ENCODE measurements around the gene FUT6. TPM values are rescaled to one million over a fixed set of nuclear protein-coding genes. Genes with fewer than 3 reads are reported as not detected.

Gene FUT6
- total RNA-seq, 2 donors from 2014 or later = 3.6 to 12.2 TPM

DNA sequence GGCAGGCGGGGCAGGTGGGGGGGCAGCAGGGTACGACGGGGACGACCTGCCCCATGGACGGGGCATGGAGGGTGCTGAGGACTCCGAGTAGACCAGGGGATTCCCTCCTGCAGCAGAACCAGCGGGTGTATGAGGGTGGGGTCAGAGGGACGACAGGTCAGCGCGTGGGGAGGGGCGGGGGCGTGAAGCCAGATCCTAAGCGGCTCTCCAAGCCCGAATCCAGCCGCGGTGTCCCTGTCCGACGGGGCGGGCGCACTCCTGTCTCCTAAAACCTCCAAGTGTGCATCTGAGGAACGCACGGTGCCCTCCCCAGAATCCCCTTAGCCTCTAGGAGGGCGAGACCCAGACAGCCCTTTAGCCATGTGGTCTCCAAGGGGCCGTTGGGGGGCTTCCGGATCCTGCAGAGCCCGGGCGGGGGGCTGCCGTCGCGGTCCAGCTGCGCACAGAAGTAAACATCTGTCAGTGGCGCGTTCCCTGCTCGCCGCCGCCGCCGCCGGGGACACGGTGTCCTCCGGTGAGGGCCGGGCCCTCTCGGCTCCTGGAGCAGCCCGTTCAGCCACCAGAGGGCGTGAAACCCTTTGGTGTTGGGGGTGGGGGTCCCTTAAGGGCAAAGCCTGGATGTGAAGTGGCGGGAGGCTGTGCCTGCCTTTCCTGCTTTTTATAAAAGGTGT lies 33.9 kb downstream of the FUT6 start:
- intact Hi-C loops (cut with DNase I) = loop anchor here (5.0 kb wide), 1 partner anchor 87 kb away; no protein-coding TSS in a partner anchor
- Histone ChIP-seq H3K27me3 (no peaks in the 10 kb centered on the region), H3K27ac (peak overlapping the region; percentile 81 to 97 (median 84)), H3K9me3 (no peaks in the 10 kb centered on the region), H3K4me1 (peaks cover 42% of the 10 kb centered on the region), H3K36me3 (replicated peaks in 1 of 2; ENCODE audit: insufficient read depth in 1 of 2, low read depth in 2 of 2) (no peaks in the 10 kb centered on the region), H3K4me3 (peak overlapping the region; percentile 29 to 64)
- ATAC-seq (peak; percentile 72), DNase-seq (peak; percentile 87 to 92 (median 90))
- TF ChIP-seq, protein P1, sequence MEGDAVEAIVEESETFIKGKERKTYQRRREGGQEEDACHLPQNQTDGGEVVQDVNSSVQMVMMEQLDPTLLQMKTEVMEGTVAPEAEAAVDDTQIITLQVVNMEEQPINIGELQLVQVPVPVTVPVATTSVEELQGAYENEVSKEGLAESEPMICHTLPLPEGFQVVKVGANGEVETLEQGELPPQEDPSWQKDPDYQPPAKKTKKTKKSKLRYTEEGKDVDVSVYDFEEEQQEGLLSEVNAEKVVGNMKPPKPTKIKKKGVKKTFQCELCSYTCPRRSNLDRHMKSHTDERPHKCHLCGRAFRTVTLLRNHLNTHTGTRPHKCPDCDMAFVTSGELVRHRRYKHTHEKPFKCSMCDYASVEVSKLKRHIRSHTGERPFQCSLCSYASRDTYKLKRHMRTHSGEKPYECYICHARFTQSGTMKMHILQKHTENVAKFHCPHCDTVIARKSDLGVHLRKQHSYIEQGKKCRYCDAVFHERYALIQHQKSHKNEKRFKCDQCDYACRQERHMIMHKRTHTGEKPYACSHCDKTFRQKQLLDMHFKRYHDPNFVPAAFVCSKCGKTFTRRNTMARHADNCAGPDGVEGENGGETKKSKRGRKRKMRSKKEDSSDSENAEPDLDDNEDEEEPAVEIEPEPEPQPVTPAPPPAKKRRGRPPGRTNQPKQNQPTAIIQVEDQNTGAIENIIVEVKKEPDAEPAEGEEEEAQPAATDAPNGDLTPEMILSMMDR (IDR thresholded peaks at IDR 0.05) = peak; percentile 86 to 96 (median 89)
- TF ChIP-seq POLR2A (IDR thresholded peaks at IDR 0.05) = peak; percentile 38 to 72 (median 49)
- 1 to 3% methylated on average over 7 to 44 of the region's 46 CpGs for WGBS, 2 donors

DNA sequence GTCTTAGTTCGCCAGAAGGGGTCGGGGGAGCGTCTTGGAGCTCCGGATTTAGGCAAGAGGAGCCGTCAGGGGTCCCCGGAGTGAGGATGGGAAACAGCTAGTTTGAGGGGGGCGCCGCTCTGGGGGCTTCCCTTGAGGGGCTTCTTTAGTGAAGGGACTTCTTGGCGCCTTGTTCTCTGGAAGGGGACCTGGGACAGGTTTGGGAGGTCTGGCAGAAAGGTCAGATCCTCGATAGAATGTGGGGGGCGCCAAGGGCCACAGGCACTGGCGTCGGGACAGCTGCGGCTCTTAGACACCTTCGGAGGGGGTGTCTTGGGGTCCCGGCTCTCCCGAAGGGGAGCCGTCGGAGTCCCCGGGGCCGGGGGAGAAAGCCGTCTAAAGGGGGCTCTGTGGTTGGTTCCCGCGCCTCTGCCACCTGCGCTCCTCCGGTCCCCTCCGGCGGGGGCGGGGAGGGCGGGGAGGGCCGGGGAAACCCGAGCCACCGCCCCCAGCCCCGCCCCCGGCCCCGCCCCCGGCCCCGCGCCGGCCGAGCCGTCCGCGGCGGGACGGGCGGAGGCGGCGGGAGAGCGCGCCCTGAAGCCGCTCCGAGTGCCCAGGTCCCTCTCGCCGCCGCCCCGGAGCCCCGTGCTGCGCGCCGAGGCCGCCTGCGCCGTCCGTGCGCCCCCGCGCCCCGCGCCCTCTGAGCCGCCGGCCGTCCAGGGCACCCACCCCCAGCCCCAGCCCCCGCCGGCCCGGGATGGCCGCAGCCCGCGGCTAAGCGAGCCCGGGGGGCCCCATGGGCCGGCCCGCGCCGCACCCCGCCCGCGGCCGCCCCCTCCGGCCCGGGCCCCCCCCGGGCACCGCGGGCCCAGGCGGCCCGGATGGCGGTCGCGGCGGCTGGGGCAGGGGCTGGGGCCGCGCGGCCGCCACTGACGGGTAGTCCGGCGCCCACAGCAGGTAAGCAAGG lies 34.7 kb downstream of the FUT6 start, which contains the start of gene NRTN:
Gene NRTN, plus strand, starts transcription at position 552 of the 946 bp plus-strand sequence. CDS start 19,099 bp downstream, outside the sequence.
- ATAC-seq (peak; percentile 72), DNase-seq (peak; percentile 60 to 74 (median 71))
- Histone ChIP-seq H3K4me3 (peak within 1 kb of the TSS; percentile 29 to 64), H3K4me1 (peaks cover 50% of the 10 kb centered on the region), H3K27ac (peak within 1 kb of the TSS; percentile 81 to 97 (median 84)), H3K27me3 (no peaks in the 10 kb centered on the region), H3K9me3 (no peaks in the 10 kb centered on the region), H3K36me3 (replicated peaks in 1 of 2; ENCODE audit: insufficient read depth in 1 of 2, low read depth in 2 of 2) (no peaks in the 10 kb centered on the region)
- 2 to 5% methylated on average over 9 to 60 of the region's 107 CpGs for WGBS, 2 donors
- TF ChIP-seq POLR2A (IDR thresholded peaks at IDR 0.05) = no peak
- TF ChIP-seq, protein P1 (IDR thresholded peaks at IDR 0.05) = no peak
- intact Hi-C loops (cut with DNase I) = loop anchor here (5.0 kb wide), 1 partner anchor 88 kb away; no protein-coding TSS in a partner anchor

DNA sequence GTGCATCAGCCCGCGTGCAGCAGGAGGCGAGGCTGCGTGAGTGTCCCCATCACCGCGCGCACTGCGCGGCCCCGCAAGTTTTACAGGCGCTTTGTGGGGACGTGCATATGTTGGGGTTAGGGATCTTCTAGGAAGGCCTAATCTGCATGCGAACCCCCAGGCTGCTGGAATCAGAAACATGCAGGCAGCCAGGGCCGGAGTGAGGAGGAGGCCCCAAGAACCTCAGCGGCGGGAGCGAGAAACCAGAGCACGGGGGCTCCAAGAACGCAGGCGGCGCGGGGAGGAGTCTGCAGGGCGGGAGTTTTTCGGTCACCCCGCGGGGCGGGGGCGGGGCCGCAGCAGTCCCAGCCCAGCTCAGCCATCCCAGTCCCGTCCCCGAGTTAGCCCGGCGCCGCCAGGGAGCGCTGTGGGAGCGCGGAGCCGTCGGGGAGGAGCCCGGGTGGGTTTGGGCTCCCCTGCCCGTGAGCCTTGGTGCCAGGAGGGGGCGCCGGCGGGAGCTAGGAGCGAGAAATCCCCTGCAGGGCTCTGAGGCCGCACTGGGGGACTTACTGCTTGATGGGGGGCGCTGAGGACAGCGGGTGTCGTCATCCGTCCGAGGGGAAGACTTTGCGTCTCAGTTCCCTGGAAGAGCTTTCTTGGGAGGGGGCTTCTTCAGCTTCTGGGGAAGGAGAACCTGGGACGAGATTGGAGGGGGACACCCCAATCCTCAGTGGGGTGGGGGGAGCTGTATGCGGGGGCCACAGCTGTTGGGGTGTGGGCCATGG lies 35.6 kb downstream of the FUT6 start:
- ATAC-seq (peak; percentile 83), DNase-seq (peak; percentile 93 to 96 (median 95))
- H3K4me1 ChIP-seq = peaks cover 58% of the 10 kb centered on the region
- H3K4me3 ChIP-seq = no peak overlapping the region
- H3K9me3 ChIP-seq = no peaks in the 10 kb centered on the region
- H3K27ac ChIP-seq = peak overlapping the region; percentile 59 to 86 (median 68)
- TF ChIP-seq, protein P1 (IDR thresholded peaks at IDR 0.05) = peak; percentile 96 to 100 (median 99)
- peak in 2 of 3 donors; percentile 19 to 26 for TF ChIP-seq POLR2A (IDR thresholded peaks at IDR 0.05)
- no peaks in the 10 kb centered on the region for H3K27me3 ChIP-seq
- H3K36me3 ChIP-seq (replicated peaks in 1 of 2; ENCODE audit: insufficient read depth in 1 of 2, low read depth in 2 of 2) = no peaks in the 10 kb centered on the region
- 1 to 3% methylated on average over 9 to 51 of the region's 54 CpGs for WGBS, 2 donors
- intact Hi-C loops (cut with DNase I) = no loop called here

DNA sequence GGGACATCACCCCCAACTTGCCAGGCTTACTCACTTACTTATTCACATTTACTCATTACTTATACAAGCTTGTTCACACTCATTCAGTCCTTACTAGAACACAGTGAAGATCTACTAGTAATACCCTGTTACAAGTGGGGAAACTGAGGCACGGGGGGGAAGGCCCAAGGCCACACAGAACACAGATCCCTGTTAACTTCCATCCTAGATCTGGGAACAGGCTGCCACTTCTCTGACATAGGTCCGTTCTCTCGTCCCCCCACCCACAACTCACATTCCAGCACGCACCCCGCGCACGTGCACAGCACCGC lies 36.1 kb downstream of the FUT6 start:
- ATAC-seq (no peak), DNase-seq (no peak)
- Histone ChIP-seq H3K27me3 (no peaks in the 10 kb centered on the region), H3K4me1 (peaks cover 64% of the 10 kb centered on the region), H3K36me3 (replicated peaks in 1 of 2; ENCODE audit: insufficient read depth in 1 of 2, low read depth in 2 of 2) (no peaks in the 10 kb centered on the region), H3K27ac (peak overlapping the region in 3 of 4 donors; percentile 50 to 86 (median 75)), H3K4me3 (no peak overlapping the region), H3K9me3 (no peaks in the 10 kb centered on the region)
- no peak for TF ChIP-seq POLR2A (IDR thresholded peaks at IDR 0.05)
- TF ChIP-seq, protein P1 (IDR thresholded peaks at IDR 0.05) = no peak
- 0 to 13% methylated on average over 1 to 8 of the region's 8 CpGs for WGBS, 2 donors
- intact Hi-C loops (cut with DNase I) = no loop called here
